Adrenal gland (tissue), 12 donors: ENCODE measurements around the gene CCDC78. TPM values are rescaled to one million over a fixed set of nuclear protein-coding genes. Genes with fewer than 3 reads are reported as not detected.
"Not testable (repeated sequence)": the region's sequence is repeated elsewhere in the genome, so short reads cannot be mapped to it uniquely, and the experiment has no call there.

Source experiments
- DNase-seq, 7 donors: peaks; one replicate each; pipeline ENCODE4 v3.0.0-alpha.2; 2019 to 2020
- H3K27ac ChIP-seq, 5 donors: fragments of 200-600 bp; sonication (generic) in 4 of 5; 1 replicate in 3 of 5; 2 replicates in 2 of 5; pipeline versions ENCODE4 v1.5.1 to v1.8.0; 2016 to 2020; ENCODE audit warnings: mild to moderate bottlenecking in 1 of 5
- H3K27me3 ChIP-seq: fragments of 200-600 bp; 2 replicates; pipeline ENCODE4 v1.8.0; 2021
- H3K36me3 ChIP-seq, 2 donors: fragments of 200-600 bp; replicated peaks in 1 of 2; 1 replicate in 1 of 2; 2 replicates in 1 of 2; pipeline versions ENCODE4 v1.5.1 to v1.8.0; 2018 to 2022
- H3K4me1 ChIP-seq, 2 donors: fragments of 200-600 bp; replicated peaks in 1 of 2; 1 replicate in 1 of 2; 2 replicates in 1 of 2; pipeline versions ENCODE4 v1.5.1 to v1.8.0; 2018 to 2021
- H3K4me3 ChIP-seq, 4 donors: fragments of 200-600 bp; sonication (generic) in 3 of 4; one replicate each; pipeline ENCODE4 v1.5.1; 2016 to 2018
- H3K9me3 ChIP-seq, 3 donors: fragments of 200-600 bp; sonication (generic) in 1 of 3; replicated peaks in 1 of 3; 1 replicate in 2 of 3; 2 replicates in 1 of 3; pipeline versions ENCODE4 v1.5.1 to v1.8.0; 2016 to 2021
- CTCF ChIP-seq, 6 experiments: fragments of 450-650 bp in 4 of 6; fragments of 200-600 bp in 2 of 6; sonication (generic) in 1 of 6; IDR thresholded peaks; 1 replicate in 5 of 6; 2 replicates in 1 of 6; pipeline versions ENCODE4 v1.5.1 to v1.8.0; 2016 to 2021; ENCODE audit warnings: antibody characterized with exemption in 6 of 6, mild to moderate bottlenecking in 2 of 6, moderate library complexity in 1 of 6
- POLR2A ChIP-seq, 2 donors: fragments of 450-650 bp; IDR thresholded peaks; one replicate each; pipeline ENCODE4 v1.6.1; 2017; ENCODE audit warnings: antibody characterized with exemption in 2 of 2, mild to moderate bottlenecking in 2 of 2, moderate library complexity in 1 of 2
- WGBS, 4 donors: extraction: QIAGEN DNeasy Blood & Tissue Kit in 2 of 4; methylation state at CpG; one replicate each; pipeline versions ENCODE4 v1.1.5 to v1.1.7; 2013 to 2017; 5-methylcytosine and 5-hydroxymethylcytosine counted together
- intact Hi-C, 2 donors: fragments of 100-400 bp; cut with DNase I; formaldehyde crosslinking; loops; one replicate each; pipeline versions ENCODE4 v1.14.1 to v1.15.0; 2022 to 2023
- polyA plus RNA-seq, 3 donors: library from polyadenylated mRNA; stranded (reverse); fragments of 200-250 nt in 2 of 3; fragments of 350-450 nt in 1 of 3; fragmentation: Illumina TruSeq in 1 of 3; extraction: RNeasy Lipid Tissue Mini Kit (QIAGEN cat#74804) in 1 of 3; gene quantifications; one replicate each; pipeline ENCODE4 v1.2.3, GENCODE V29; 2013 to 2014
- total RNA-seq, 9 donors: library from RNA; depleted of rRNA in 4 of 9; stranded (reverse); fragments of >200 nt in 4 of 9; fragments of 120-200 nt in 1 of 9; fragmentation: NEBNext Ultra II Directional in 1 of 9; extraction: Animal tissue kit (Norgen Biotek cat#: 25700) in 1 of 9; gene quantifications; one replicate each; pipeline versions ENCODE4 v1.1.0 to v1.2.4, GENCODE V29; 2013 to 2023
- donor health status: healthy with polysubstance abuse.
- donor health status: Bipolar disorder and iron deficiency.
- donor health status: DM: yes; HTN: yes; CAD: no.
- donor health status: DM: no; HTN: no; CAD: no.
- donor health status: DM: no; HTN: no; CAD: no.
- donor health status: DM: yes; HTN: yes; CAD: no.

Gene CCDC78
- total and polyA plus RNA-seq, 12 donors, result 0.17 to 49.9 (median 0.85) TPM; not detected in 2

GRCh38 chr16:759110-759910 is 33.1 kb upstream of the CCDC78 start:
- H3K4me1 ChIP-seq, result no peaks in the 10 kb centered on the region
- TF ChIP-seq CTCF (IDR thresholded peaks at IDR 0.05) (no peak), POLR2A (IDR thresholded peaks at IDR 0.05) (no peak)
- 84 to 88% (median 85%) methylated on average over 18 to 34 of the region's 34 CpGs for WGBS, 4 donors
- H3K27me3 ChIP-seq, result no peaks in the 10 kb centered on the region
- no peak for DNase-seq
- H3K27ac ChIP-seq, result no peak overlapping the region
- no peak overlapping the region for H3K4me3 ChIP-seq
- H3K9me3 ChIP-seq, result no peaks in the 10 kb centered on the region
- intact Hi-C loops, result no loop called here
- no peaks in the 10 kb centered on the region for H3K36me3 ChIP-seq

- Histone ChIP-seq H3K36me3 (no peaks in the 10 kb centered on the region), H3K27me3 (no peaks in the 10 kb centered on the region), H3K4me3 (no peak overlapping the region), H3K27ac (no peak overlapping the region), H3K9me3 (no peaks in the 10 kb centered on the region), H3K4me1 (no peaks in the 10 kb centered on the region)
- WGBS, 4 donors, result 87 to 90% (median 89%) methylated on average over 5 of the region's 5 CpGs
- intact Hi-C loops, result no loop called here
- DNase-seq, result no peak
- TF ChIP-seq POLR2A (IDR thresholded peaks at IDR 0.05), result no peak
- no peak for TF ChIP-seq CTCF (IDR thresholded peaks at IDR 0.05)
Observed at GRCh38 chr16:756428-756827, 30.2 kb upstream of the CCDC78 start.

GRCh38 chr16:754656-755055 is 28.4 kb upstream of the CCDC78 start:
- TF ChIP-seq POLR2A (IDR thresholded peaks at IDR 0.05) (no peak), CTCF (IDR thresholded peaks at IDR 0.05) (no peak)
- Histone ChIP-seq H3K4me1 (no peaks in the 10 kb centered on the region), H3K36me3 (no peaks in the 10 kb centered on the region), H3K27ac (no peak overlapping the region), H3K4me3 (no peak overlapping the region), H3K27me3 (no peaks in the 10 kb centered on the region), H3K9me3 (no peaks in the 10 kb centered on the region)
- no peak for DNase-seq
- intact Hi-C loops, result no loop called here
- WGBS, 4 donors, result 51 to 58% (median 54%) methylated on average over 11 of the region's 11 CpGs

- H3K27ac ChIP-seq, H3K9me3 ChIP-seq, H3K27me3 ChIP-seq, intact Hi-C loops, H3K4me3 ChIP-seq, H3K4me1 ChIP-seq, H3K36me3 ChIP-seq, DNase-seq: not testable (repeated sequence)
- 73 to 91% (median 79%) methylated on average over 11 of the region's 11 CpGs for WGBS, 4 donors
Observed at GRCh38 chr16:754121-754607, 27.9 kb upstream of the CCDC78 start.

- TF ChIP-seq CTCF (IDR thresholded peaks at IDR 0.05) (no peak), POLR2A (IDR thresholded peaks at IDR 0.05) (no peak)
- H3K27ac ChIP-seq, result no peak overlapping the region
- 32 to 43% (median 38%) methylated on average over 10 of the region's 10 CpGs for WGBS, 4 donors
- intact Hi-C loops, result no loop called here
- no peak overlapping the region for H3K4me3 ChIP-seq
- H3K4me1 ChIP-seq, result no peaks in the 10 kb centered on the region
- H3K27me3 ChIP-seq, result no peaks in the 10 kb centered on the region
- H3K36me3 ChIP-seq, result no peaks in the 10 kb centered on the region
- H3K9me3 ChIP-seq, result no peaks in the 10 kb centered on the region
- no peak for DNase-seq
Observed at GRCh38 chr16:752007-752312, 25.7 kb upstream of the CCDC78 start.
